Activated B cell treated with CpG ODN at 0.5 μM for 24 hours (primary cell): ENCODE measurements around the gene ATG16L2. TPM values are rescaled to one million over a fixed set of nuclear protein-coding genes. Genes with fewer than 3 reads are reported as not detected.

Experiments used
- ATAC-seq: fragments of 200-7000 bp; cut with Tn5 transposase; one replicate; pipeline ENCODE4 v1.10.0; 2021; ENCODE audit warnings: low read depth, mild to moderate bottlenecking, moderate library complexity
- CTCF ChIA-PET: fragments of 350-600 bp; sonication (Branson Sonifier 250); formaldehyde crosslinking; loops from one replicate; lab custom pipeline; 2021; ENCODE audit warnings: antibody characterized with exemption; lab: Charles Lee
- POLR2A ChIA-PET: fragments of 350-600 bp; sonication (Branson Sonifier 250); formaldehyde crosslinking; loops from one replicate; lab custom pipeline; 2021; ENCODE audit warnings: antibody characterized with exemption; lab: Charles Lee
- DNase-seq: peaks from one replicate; pipeline ENCODE4 v3.0.0; 2022
- H3K27ac Mint-ChIP-seq: one replicate; pipeline ENCODE4 v1.8.0; 2020; ENCODE audit warnings: mixed read lengths
- H3K27me3 Mint-ChIP-seq: one replicate; pipeline ENCODE4 v1.8.0; 2021; ENCODE audit warnings: mixed read lengths
- H3K36me3 Mint-ChIP-seq: one replicate; pipeline ENCODE4 v1.8.0; 2021; ENCODE audit warnings: low read depth, mixed read lengths
- H3K4me1 Mint-ChIP-seq: one replicate; pipeline ENCODE4 v1.8.0; 2021; ENCODE audit warnings: mixed read lengths
- H3K4me3 Mint-ChIP-seq: one replicate; pipeline ENCODE4 v1.8.0; 2020; ENCODE audit warnings: mild to moderate bottlenecking, mixed read lengths
- H3K9me3 Mint-ChIP-seq: one replicate; pipeline ENCODE4 v1.8.0; 2020; ENCODE audit warnings: mixed read lengths
- CTCF ChIP-seq: fragments of 200-600 bp; IDR thresholded peaks from one replicate; pipeline ENCODE4 v1.8.0; 2022; ENCODE audit warnings: antibody characterized with exemption, mild to moderate bottlenecking
- intact Hi-C: fragments of 100-400 bp; cut with micrococcal nuclease; formaldehyde crosslinking; loops from one replicate; pipeline ENCODE4 v1.15.1; 2024
- total RNA-seq: library from RNA; stranded (reverse); gene quantifications from 2 replicates; pipeline ENCODE4 v1.2.3, GENCODE V29; 2022

ATG16L2 gene
- total RNA-seq, 1 donor from 2014 or later = 96.7 TPM

- intact Hi-C loops = no loop called here
- no peak overlapping the region for H3K4me3 Mint-ChIP-seq
- peaks cover 8% of the 10 kb centered on the region for H3K4me1 Mint-ChIP-seq
- CTCF ChIA-PET = no interaction called here
- no peaks in the 10 kb centered on the region for H3K27me3 Mint-ChIP-seq
- POLR2A ChIA-PET = interaction anchor here (0.6 to 1.2 kb wide), 2 partner anchors 10 to 421 kb away, joined by 5 to 8 read pairs; no protein-coding TSS in a partner anchor
- TF ChIP-seq CTCF = no peak
- H3K36me3 Mint-ChIP-seq = peaks cover 6% of the 10 kb centered on the region
- no peak overlapping the region for H3K27ac Mint-ChIP-seq
- H3K9me3 Mint-ChIP-seq = no peaks in the 10 kb centered on the region
- DNase-seq (no peak), ATAC-seq (no peak)
Observed at GRCh38 chr11:72768581-72768980, 45.6 kb upstream of the ATG16L2 start.

GRCh38 chr11:72769680-72770079 is 44.5 kb upstream of the ATG16L2 start:
- H3K4me1 Mint-ChIP-seq = peaks cover 2% of the 10 kb centered on the region
- ChIA-PET POLR2A (interaction anchor here (0.7 kb wide), 1 partner anchor 13 kb away, joined by 3 read pairs; no protein-coding TSS in a partner anchor), CTCF (no interaction called here)
- DNase-seq = no peak
- H3K9me3 Mint-ChIP-seq = no peaks in the 10 kb centered on the region
- no peak overlapping the region for H3K27ac Mint-ChIP-seq
- no peak for TF ChIP-seq CTCF
- ATAC-seq = no peak
- no peaks in the 10 kb centered on the region for H3K27me3 Mint-ChIP-seq
- H3K36me3 Mint-ChIP-seq = peaks cover 6% of the 10 kb centered on the region
- intact Hi-C loops = no loop called here
- no peak overlapping the region for H3K4me3 Mint-ChIP-seq

DNA sequence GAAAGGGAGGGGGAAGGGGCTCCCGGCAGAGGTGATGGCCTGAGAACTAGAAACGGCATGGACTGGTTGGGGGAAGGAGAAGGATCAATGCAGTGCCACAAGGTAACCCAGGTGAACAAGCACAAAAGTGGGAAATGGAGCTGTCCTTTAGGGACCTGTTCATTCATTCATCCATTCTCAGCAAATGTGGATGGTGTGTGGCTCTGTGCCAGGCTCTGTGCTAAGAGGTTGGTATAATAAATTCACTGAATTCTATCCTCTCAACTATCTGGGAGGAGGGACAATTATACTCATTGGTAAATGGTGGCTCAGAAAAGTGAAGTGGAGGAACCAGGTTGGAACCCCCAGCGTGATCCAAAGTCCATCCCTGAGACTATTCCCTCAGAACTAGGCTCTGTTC is 43.4 kb upstream of the ATG16L2 start:
- Mint-ChIP-seq H3K4me3 (no peak overlapping the region), H3K36me3 (peaks cover 6% of the 10 kb centered on the region), H3K27ac (no peak overlapping the region), H3K4me1 (peaks cover 4% of the 10 kb centered on the region), H3K27me3 (no peaks in the 10 kb centered on the region), H3K9me3 (no peaks in the 10 kb centered on the region)
- ChIA-PET POLR2A (interaction anchor here (0.5 to 1.7 kb wide), 5 partner anchors 8 to 45 kb away, joined by 3 to 5 read pairs (median 4); no protein-coding TSS in a partner anchor), CTCF (interaction anchor here (1.1 to 1.5 kb wide), 2 partner anchors 22 to 46 kb away, joined by 4 to 5 read pairs; no protein-coding TSS in a partner anchor)
- DNase-seq (no peak), ATAC-seq (no peak)
- TF ChIP-seq CTCF = no peak
- intact Hi-C loops = no loop called here

GRCh38 chr11:72771507-72771906 is 42.7 kb upstream of the ATG16L2 start:
- ChIA-PET POLR2A (interaction anchor here (1.2 to 1.7 kb wide), 2 partner anchors 9 to 32 kb away, joined by 3 to 4 read pairs; no protein-coding TSS in a partner anchor), CTCF (interaction anchor here (1.1 to 1.5 kb wide), 2 partner anchors 21 to 46 kb away, joined by 4 to 5 read pairs; no protein-coding TSS in a partner anchor)
- intact Hi-C loops = no loop called here
- TF ChIP-seq CTCF = no peak
- no peak overlapping the region for H3K4me3 Mint-ChIP-seq
- peaks cover 6% of the 10 kb centered on the region for H3K36me3 Mint-ChIP-seq
- no peaks in the 10 kb centered on the region for H3K9me3 Mint-ChIP-seq
- no peak overlapping the region for H3K27ac Mint-ChIP-seq
- ATAC-seq (no peak), DNase-seq (no peak)
- H3K27me3 Mint-ChIP-seq = no peaks in the 10 kb centered on the region
- peaks cover 4% of the 10 kb centered on the region for H3K4me1 Mint-ChIP-seq

- Mint-ChIP-seq H3K9me3 (no peaks in the 10 kb centered on the region), H3K27ac (peak overlapping the region; percentile 24), H3K4me3 (no peak overlapping the region), H3K4me1 (peaks cover 6% of the 10 kb centered on the region), H3K27me3 (no peaks in the 10 kb centered on the region), H3K36me3 (peaks cover 6% of the 10 kb centered on the region)
- ChIA-PET POLR2A (interaction anchor here (1.2 kb wide), 1 partner anchor 9 kb away, joined by 3 read pairs; no protein-coding TSS in a partner anchor), CTCF (interaction anchor here (0.8 kb wide), 1 partner anchor 47 kb away, joined by 3 read pairs; no protein-coding TSS in a partner anchor)
- no peak for TF ChIP-seq CTCF
- DNase-seq (no peak), ATAC-seq (no peak)
- intact Hi-C loops = no loop called here
Observed at GRCh38 chr11:72772059-72772458, 42.2 kb upstream of the ATG16L2 start.
